ENCODE data around the gene SH3PXD2A.
"Not testable (repeated sequence)": the region's sequence is repeated elsewhere in the genome, so short reads cannot be mapped to it uniquely, and the experiment has no call there.

Gene SH3PXD2A

GRCh38 chr10:103619424-103620351 lies 235.7 kb downstream of the SH3PXD2A start:
- DNase-seq (ENCODE audit: low spot score): no peak

- DNase-seq (ENCODE audit: low spot score): no peak
Observed at GRCh38 chr10:103618575-103619423, 236.6 kb downstream of the SH3PXD2A start.

- DNase-seq (ENCODE audit: low spot score): no peak
Observed at GRCh38 chr10:103617602-103618385, 237.6 kb downstream of the SH3PXD2A start.

GRCh38 chr10:103616705-103617601 lies 238.4 kb downstream of the SH3PXD2A start:
- no peak for DNase-seq (ENCODE audit: low spot score)

GRCh38 chr10:103614306-103615158 lies 240.8 kb downstream of the SH3PXD2A start:
- DNase-seq (ENCODE audit: low spot score): no peak

GRCh38 chr10:103613616-103614015 lies 241.8 kb downstream of the SH3PXD2A start:
- DNase-seq (ENCODE audit: low spot score): no peak

- DNase-seq (ENCODE audit: low spot score): no peak
Observed at GRCh38 chr10:103612462-103613365, 242.7 kb downstream of the SH3PXD2A start.

GRCh38 chr10:103610921-103611511 lies 244.4 kb downstream of the SH3PXD2A start:
- no peak for DNase-seq (ENCODE audit: low spot score)

GRCh38 chr10:103610083-103610472 lies 245.3 kb downstream of the SH3PXD2A start:
- DNase-seq (ENCODE audit: low spot score): no peak

GRCh38 chr10:103609231-103610082 lies 245.9 kb downstream of the SH3PXD2A start:
- DNase-seq (ENCODE audit: low spot score): no peak

- not testable (repeated sequence) for DNase-seq (ENCODE audit: low spot score)
Observed at GRCh38 chr10:103608056-103608455, 247.3 kb downstream of the SH3PXD2A start.

GRCh38 chr10:103607051-103607450 lies 248.3 kb downstream of the SH3PXD2A start:
- not testable (repeated sequence) for DNase-seq (ENCODE audit: low spot score)

GRCh38 chr10:103606097-103606438 lies 249.3 kb downstream of the SH3PXD2A start:
- DNase-seq (ENCODE audit: low spot score): not testable (repeated sequence)

- DNase-seq (ENCODE audit: low spot score): peak; percentile 72
Observed at GRCh38 chr10:103605359-103606096, 249.8 kb downstream of the SH3PXD2A start.

GRCh38 chr10:103603382-103603781 lies 252.0 kb downstream of the SH3PXD2A start:
- DNase-seq (ENCODE audit: low spot score): no peak

GRCh38 chr10:103602852-103603155 lies 252.6 kb downstream of the SH3PXD2A start:
- DNase-seq (ENCODE audit: low spot score): no peak

Measured in HuH-7.5 (cell line).